HEK293 (cell line): Measurements from ENCODE around the gene KIF5B.
"Not testable (repeated sequence)": the region's sequence is repeated elsewhere in the genome, so short reads cannot be mapped to it uniquely, and the experiment has no call there.

ENCODE experiments used
- CTCF ChIA-PET: fragments of 350-600 bp; formaldehyde crosslinking; extraction: SDS; loops from one replicate; lab custom pipeline; 2021; ENCODE audit warnings: antibody characterized with exemption; lab: Yijun Ruan, JAX
- POLR2A ChIA-PET: fragments of 300-600 bp; formaldehyde crosslinking; extraction: SDS; loops from one replicate; lab custom pipeline; 2020; ENCODE audit warnings: antibody characterized with exemption, inconsistent platforms; lab: Yijun Ruan, JAX
- H3K27ac ChIP-seq: fragments of 200-500 bp; sonication (Bioruptor generic); 2 replicates; pipeline ENCODE4 v1.5.1; 2014; ENCODE audit warnings: low read depth, low read length, control low read depth, inconsistent platforms; ENCODE audit errors: extremely low read depth
- H3K36me3 ChIP-seq, 2 experiments: fragments of 200-500 bp in 1 of 2; sonication (Bioruptor generic) in 1 of 2; 1 replicate in 1 of 2; 2 replicates in 1 of 2; pipeline ENCODE4 v1.5.1; 2014 to 2017; ENCODE audit warnings: inconsistent platforms in 2 of 2, low read length in 2 of 2; ENCODE audit not compliant: control insufficient read depth in 2 of 2, insufficient read depth in 1 of 2
- H3K4me1 ChIP-seq: fragments of 200-500 bp; sonication (Bioruptor generic); 2 replicates; pipeline ENCODE4 v1.5.1; 2014; ENCODE audit warnings: mild to moderate bottlenecking, low read length, inconsistent platforms; ENCODE audit not compliant: control insufficient read depth, insufficient read depth
- H3K4me3 ChIP-seq: 2 replicates; pipeline ENCODE4 v1.5.1; 2011; ENCODE audit warnings: low read depth, mild to moderate bottlenecking, control low read depth, low read length, moderate library complexity
- H3K9me3 ChIP-seq: fragments of 200-500 bp; sonication (Bioruptor generic); 2 replicates; pipeline ENCODE4 v1.5.1; 2014; ENCODE audit warnings: low read depth, low read length, inconsistent platforms; ENCODE audit not compliant: control insufficient read depth, insufficient read depth
- KLF1 ChIP-seq: fragments of 450-650 bp; formaldehyde crosslinking; IDR thresholded peaks from 2 replicates; pipeline ENCODE4 v1.5.1; 2016; ENCODE audit warnings: missing biosample characterization, missing genetic modification characterization
- SALL2 ChIP-seq: fragments of 450-650 bp; formaldehyde crosslinking; IDR thresholded peaks from 2 replicates; pipeline ENCODE4 v1.5.0; 2017; ENCODE audit warnings: missing biosample characterization, mild to moderate bottlenecking, missing genetic modification characterization, borderline replicate concordance
- ZBTB48 ChIP-seq: fragments of 450-650 bp; formaldehyde crosslinking; IDR thresholded peaks from 2 replicates; pipeline ENCODE4 v1.5.1; 2016; ENCODE audit warnings: missing biosample characterization, missing genetic modification characterization
- ZBTB8A ChIP-seq: fragments of 450-650 bp; formaldehyde crosslinking; IDR thresholded peaks from 2 replicates; pipeline ENCODE4 v1.5.1; 2016; ENCODE audit warnings: missing biosample characterization, missing genetic modification characterization
- ZFP37 ChIP-seq: fragments of 450-650 bp; formaldehyde crosslinking; IDR thresholded peaks from 2 replicates; pipeline ENCODE4 v1.5.1; 2016; ENCODE audit warnings: missing biosample characterization, missing genetic modification characterization
- ZFP41 ChIP-seq: fragments of 450-650 bp; formaldehyde crosslinking; IDR thresholded peaks from 2 replicates; pipeline ENCODE4 v1.5.1; 2016; ENCODE audit warnings: missing biosample characterization, missing genetic modification characterization, borderline replicate concordance
- ZNF10 ChIP-seq: fragments of 450-650 bp; formaldehyde crosslinking; IDR thresholded peaks from 2 replicates; pipeline ENCODE4 v1.5.1; 2017; ENCODE audit warnings: missing biosample characterization, missing genetic modification characterization
- ZNF354C ChIP-seq: fragments of 450-650 bp; formaldehyde crosslinking; IDR thresholded peaks from 2 replicates; pipeline ENCODE4 v1.5.1; 2016; ENCODE audit warnings: missing biosample characterization, missing genetic modification characterization, low read depth, borderline replicate concordance
- ZNF37A ChIP-seq: fragments of 450-650 bp; IDR thresholded peaks from 2 replicates; pipeline ENCODE4 v1.5.1; 2018; ENCODE audit warnings: missing biosample characterization, missing genetic modification characterization
- ZNF391 ChIP-seq: fragments of 450-650 bp; formaldehyde crosslinking; IDR thresholded peaks from 2 replicates; pipeline ENCODE4 v1.5.1; 2016; ENCODE audit warnings: low read depth, missing biosample characterization, missing genetic modification characterization, borderline replicate concordance
- ZNF792 ChIP-seq: fragments of 450-650 bp; formaldehyde crosslinking; IDR thresholded peaks from 2 replicates; pipeline ENCODE4 v1.5.1; 2016; ENCODE audit warnings: missing biosample characterization, missing genetic modification characterization
- TF ChIP-seq, protein P1 (sequence below): fragments of 450-650 bp; formaldehyde crosslinking; IDR thresholded peaks from 2 replicates; pipeline ENCODE4 v1.5.1; 2016; ENCODE audit warnings: missing biosample characterization, missing genetic modification characterization
- TF ChIP-seq, protein P2 (sequence below): fragments of 450-650 bp; IDR thresholded peaks from 2 replicates; pipeline ENCODE4 v1.5.1; 2018; ENCODE audit warnings: missing biosample characterization, mild to moderate bottlenecking, missing genetic modification characterization
- TF ChIP-seq, protein P3 (sequence below): fragments of 450-650 bp; formaldehyde crosslinking; IDR thresholded peaks from 2 replicates; pipeline ENCODE4 v1.5.1; 2016; ENCODE audit warnings: missing biosample characterization, missing genetic modification characterization
- TF ChIP-seq, protein P4 (sequence below): fragments of 450-650 bp; formaldehyde crosslinking; IDR thresholded peaks from 2 replicates; pipeline ENCODE4 v1.5.1; 2016; ENCODE audit warnings: missing biosample characterization, missing genetic modification characterization
- TF ChIP-seq, protein P5 (sequence below): fragments of 450-650 bp; formaldehyde crosslinking; IDR thresholded peaks from 2 replicates; pipeline ENCODE4 v1.5.1; 2016; ENCODE audit warnings: missing biosample characterization, missing genetic modification characterization

KIF5B gene

DNA sequence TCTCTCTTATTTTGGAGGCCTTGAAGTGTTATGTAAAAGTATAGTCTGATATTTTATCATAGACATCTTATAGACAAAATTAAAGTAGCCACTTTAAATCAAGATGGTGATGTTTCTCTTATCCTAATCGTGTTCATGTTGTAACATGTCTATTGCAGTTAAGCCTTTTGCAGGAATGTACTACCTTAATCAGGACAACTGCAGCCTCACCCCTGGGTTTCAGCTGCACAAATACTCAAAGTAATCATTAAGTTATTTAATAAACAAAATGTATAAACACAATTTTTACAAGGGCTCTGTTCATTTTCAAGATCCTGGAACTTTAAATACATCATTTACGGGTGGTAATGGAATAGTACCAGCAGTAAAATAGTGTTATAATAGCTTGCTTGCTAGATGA is 14.4 kb upstream of the KIF5B start:
- H3K27ac ChIP-seq: no peak overlapping the region
- no peak for TF ChIP-seq ZNF354C (tag by site-specific recombination)
- no peak for TF ChIP-seq ZFP41 (tag by site-specific recombination)
- TF ChIP-seq, protein P1, sequence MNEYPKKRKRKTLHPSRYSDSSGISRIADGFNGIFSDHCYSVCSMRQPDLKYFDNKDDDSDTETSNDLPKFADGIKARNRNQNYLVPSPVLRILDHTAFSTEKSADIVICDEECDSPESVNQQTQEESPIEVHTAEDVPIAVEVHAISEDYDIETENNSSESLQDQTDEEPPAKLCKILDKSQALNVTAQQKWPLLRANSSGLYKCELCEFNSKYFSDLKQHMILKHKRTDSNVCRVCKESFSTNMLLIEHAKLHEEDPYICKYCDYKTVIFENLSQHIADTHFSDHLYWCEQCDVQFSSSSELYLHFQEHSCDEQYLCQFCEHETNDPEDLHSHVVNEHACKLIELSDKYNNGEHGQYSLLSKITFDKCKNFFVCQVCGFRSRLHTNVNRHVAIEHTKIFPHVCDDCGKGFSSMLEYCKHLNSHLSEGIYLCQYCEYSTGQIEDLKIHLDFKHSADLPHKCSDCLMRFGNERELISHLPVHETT (tag by site-specific recombination): no peak
- TF ChIP-seq, protein P2, sequence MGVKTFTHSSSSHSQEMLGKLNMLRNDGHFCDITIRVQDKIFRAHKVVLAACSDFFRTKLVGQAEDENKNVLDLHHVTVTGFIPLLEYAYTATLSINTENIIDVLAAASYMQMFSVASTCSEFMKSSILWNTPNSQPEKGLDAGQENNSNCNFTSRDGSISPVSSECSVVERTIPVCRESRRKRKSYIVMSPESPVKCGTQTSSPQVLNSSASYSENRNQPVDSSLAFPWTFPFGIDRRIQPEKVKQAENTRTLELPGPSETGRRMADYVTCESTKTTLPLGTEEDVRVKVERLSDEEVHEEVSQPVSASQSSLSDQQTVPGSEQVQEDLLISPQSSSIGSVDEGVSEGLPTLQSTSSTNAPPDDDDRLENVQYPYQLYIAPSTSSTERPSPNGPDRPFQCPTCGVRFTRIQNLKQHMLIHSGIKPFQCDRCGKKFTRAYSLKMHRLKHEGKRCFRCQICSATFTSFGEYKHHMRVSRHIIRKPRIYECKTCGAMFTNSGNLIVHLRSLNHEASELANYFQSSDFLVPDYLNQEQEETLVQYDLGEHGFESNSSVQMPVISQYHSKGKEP (tag by site-specific recombination): 0 out of 2 replicates have a peak, but pooled peaks have one; percentile 20
- no peak for TF ChIP-seq ZNF10 (tag by site-specific recombination)
- TF ChIP-seq, protein P3, sequence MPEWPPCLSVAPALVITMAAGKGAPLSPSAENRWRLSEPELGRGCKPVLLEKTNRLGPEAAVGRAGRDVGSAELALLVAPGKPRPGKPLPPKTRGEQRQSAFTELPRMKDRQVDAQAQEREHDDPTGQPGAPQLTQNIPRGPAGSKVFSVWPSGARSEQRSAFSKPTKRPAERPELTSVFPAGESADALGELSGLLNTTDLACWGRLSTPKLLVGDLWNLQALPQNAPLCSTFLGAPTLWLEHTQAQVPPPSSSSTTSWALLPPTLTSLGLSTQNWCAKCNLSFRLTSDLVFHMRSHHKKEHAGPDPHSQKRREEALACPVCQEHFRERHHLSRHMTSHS (tag by site-specific recombination): no peak
- TF ChIP-seq, protein P4, sequence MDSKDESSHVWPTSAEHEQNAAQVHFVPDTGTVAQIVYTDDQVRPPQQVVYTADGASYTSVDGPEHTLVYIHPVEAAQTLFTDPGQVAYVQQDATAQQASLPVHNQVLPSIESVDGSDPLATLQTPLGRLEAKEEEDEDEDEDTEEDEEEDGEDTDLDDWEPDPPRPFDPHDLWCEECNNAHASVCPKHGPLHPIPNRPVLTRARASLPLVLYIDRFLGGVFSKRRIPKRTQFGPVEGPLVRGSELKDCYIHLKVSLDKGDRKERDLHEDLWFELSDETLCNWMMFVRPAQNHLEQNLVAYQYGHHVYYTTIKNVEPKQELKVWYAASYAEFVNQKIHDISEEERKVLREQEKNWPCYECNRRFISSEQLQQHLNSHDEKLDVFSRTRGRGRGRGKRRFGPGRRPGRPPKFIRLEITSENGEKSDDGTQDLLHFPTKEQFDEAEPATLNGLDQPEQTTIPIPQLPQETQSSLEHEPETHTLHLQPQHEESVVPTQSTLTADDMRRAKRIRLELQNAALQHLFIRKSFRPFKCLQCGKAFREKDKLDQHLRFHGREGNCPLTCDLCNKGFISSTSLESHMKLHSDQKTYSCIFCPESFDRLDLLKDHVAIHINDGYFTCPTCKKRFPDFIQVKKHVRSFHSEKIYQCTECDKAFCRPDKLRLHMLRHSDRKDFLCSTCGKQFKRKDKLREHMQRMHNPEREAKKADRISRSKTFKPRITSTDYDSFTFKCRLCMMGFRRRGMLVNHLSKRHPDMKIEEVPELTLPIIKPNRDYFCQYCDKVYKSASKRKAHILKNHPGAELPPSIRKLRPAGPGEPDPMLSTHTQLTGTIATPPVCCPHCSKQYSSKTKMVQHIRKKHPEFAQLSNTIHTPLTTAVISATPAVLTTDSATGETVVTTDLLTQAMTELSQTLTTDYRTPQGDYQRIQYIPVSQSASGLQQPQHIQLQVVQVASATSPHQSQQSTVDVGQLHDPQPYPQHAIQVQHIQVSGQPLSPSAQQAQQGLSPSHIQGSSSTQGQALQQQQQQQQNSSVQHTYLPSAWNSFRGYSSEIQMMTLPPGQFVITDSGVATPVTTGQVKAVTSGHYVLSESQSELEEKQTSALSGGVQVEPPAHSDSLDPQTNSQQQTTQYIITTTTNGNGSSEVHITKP (tag by site-specific recombination): peak; percentile 45
- no peak for TF ChIP-seq ZNF37A (tag by site-specific recombination)
- no peak for TF ChIP-seq ZNF391 (tag by site-specific recombination)
- no peak overlapping the region for H3K4me3 ChIP-seq
- ChIA-PET POLR2A (interaction anchor here (0.7 kb wide), 1 partner anchor 11 kb away, joined by 7 read pairs; no protein-coding TSS in a partner anchor), CTCF (no interaction called here)
- H3K9me3 ChIP-seq: no peaks in the 10 kb centered on the region
- H3K4me1 ChIP-seq: no peaks in the 10 kb centered on the region
- H3K36me3 ChIP-seq: no peaks in the 10 kb centered on the region

DNA sequence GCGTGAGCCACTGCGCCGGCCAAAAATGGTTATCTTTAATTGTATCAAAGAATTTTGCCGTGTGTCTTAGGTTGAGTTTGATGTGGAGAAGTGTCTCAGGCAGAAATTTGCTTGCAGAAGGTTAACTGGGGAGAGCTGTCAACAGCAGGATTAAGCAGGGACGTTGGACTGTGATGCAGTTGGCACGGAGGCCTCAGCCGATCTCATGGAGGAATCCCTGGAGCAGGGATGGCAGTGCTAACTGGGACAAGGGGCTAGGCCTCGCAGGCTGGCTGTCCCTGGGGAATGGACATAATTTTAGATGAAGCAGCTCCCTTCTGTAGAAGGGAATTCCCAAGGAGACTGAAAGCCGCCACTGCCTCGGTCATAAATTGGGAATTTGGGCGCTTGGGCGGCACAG is 12.3 kb upstream of the KIF5B start:
- Histone ChIP-seq H3K4me3 (no peak overlapping the region), H3K27ac (no peak overlapping the region), H3K4me1 (no peaks in the 10 kb centered on the region), H3K9me3 (no peaks in the 10 kb centered on the region), H3K36me3 (no peaks in the 10 kb centered on the region)
- ChIA-PET POLR2A (no interaction called here), CTCF (no interaction called here)
- TF ChIP-seq ZBTB8A (tag by site-specific recombination): no peak
- TF ChIP-seq KLF1 (tag by site-specific recombination): no peak
- TF ChIP-seq ZFP37 (tag by site-specific recombination): no peak
- no peak for TF ChIP-seq SALL2
- TF ChIP-seq, protein P5, sequence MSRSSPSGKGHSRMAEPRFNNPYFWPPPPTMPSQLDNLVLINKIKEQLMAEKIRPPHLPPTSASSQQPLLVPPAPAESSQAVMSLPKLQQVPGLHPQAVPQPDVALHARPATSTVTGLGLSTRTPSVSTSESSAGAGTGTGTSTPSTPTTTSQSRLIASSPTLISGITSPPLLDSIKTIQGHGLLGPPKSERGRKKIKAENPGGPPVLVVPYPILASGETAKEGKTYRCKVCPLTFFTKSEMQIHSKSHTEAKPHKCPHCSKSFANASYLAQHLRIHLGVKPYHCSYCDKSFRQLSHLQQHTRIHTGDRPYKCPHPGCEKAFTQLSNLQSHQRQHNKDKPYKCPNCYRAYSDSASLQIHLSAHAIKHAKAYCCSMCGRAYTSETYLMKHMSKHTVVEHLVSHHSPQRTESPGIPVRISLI: no peak
- TF ChIP-seq ZNF792 (tag by site-specific recombination): no peak
- no peak for TF ChIP-seq ZBTB48 (tag by site-specific recombination)

DNA sequence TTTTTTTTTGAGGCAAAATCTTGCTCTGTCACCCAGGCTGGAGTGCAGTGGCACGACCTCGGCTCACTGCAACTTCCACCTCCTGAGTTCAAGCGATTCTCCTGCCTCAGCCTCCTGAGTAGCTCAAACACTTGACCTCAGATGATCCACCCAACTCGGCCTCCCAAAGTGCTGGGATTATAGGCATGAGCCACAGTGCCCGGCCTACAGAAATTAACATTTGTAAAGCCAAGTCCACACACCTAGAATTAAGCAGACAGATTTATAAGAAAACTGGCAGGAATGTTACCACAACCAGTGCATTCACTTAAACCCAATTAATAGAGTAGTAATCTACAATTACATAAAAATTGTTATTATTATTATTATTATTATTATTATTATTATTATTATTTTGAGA is 11.7 kb upstream of the KIF5B start:
- H3K27ac ChIP-seq, H3K4me1 ChIP-seq, H3K9me3 ChIP-seq, CTCF ChIA-PET, H3K4me3 ChIP-seq, H3K36me3 ChIP-seq: not testable (repeated sequence)
- POLR2A ChIA-PET: interaction anchor here (0.7 kb wide), 1 partner anchor 1679 kb away, joined by 3 read pairs; no protein-coding TSS in a partner anchor
